Measurements from ENCODE around the gene MINK1. TPM values are rescaled to one million over a fixed set of nuclear protein-coding genes. Genes with fewer than 3 reads are reported as not detected.
A peak's percentile ranks its signal among the peaks of the same experiment; 100 is the strongest.

MINK1 gene
- total and polyA plus RNA-seq, 2 of the 13 experiments (the other 11 are each of a cell fraction or from before 2014, with no cell fraction given), result 17.2 to 63.9 TPM

- peak; percentile 41; the same call in 1 of the 2 replicates for TF ChIP-seq NFAT5 (CRISPR knock-in tag; IDR thresholded peaks at IDR 0.05)
- no peak for TF ChIP-seq ZNF737 (CRISPR knock-in tag; IDR thresholded peaks at IDR 0.05; ENCODE audit: borderline replicate concordance)
- TF ChIP-seq BCLAF1 (IDR thresholded peaks at IDR 0.05), result no peak
- peak; percentile 22; the same call in 1 of the 2 replicates for TF ChIP-seq HDAC1 (CRISPR knock-in tag; IDR thresholded peaks at IDR 0.05)
- TF ChIP-seq ZNF776 (CRISPR knock-in tag; IDR thresholded peaks at IDR 0.05), result 0 out of 2 replicates have a peak, but pooled peaks have one; percentile 45
- 0 out of 2 replicates have a peak, but pooled peaks have one; percentile 12 for TF ChIP-seq ZNF782 (CRISPR knock-in tag; IDR thresholded peaks at IDR 0.05; ENCODE audit: borderline replicate concordance)
- TF ChIP-seq CSRNP1 (CRISPR knock-in tag; IDR thresholded peaks at IDR 0.05), result no peak
- no peak for TF ChIP-seq ZNF672 (CRISPR knock-in tag; IDR thresholded peaks at IDR 0.05)
- TF ChIP-seq SP5 (CRISPR knock-in tag; IDR thresholded peaks at IDR 0.05; ENCODE audit: borderline replicate concordance, low read depth), result peak; percentile 31; the same call in 1 of the 2 replicates
- TF ChIP-seq ZNF772 (CRISPR knock-in tag; IDR thresholded peaks at IDR 0.05), result peak; percentile 28; the same call in 1 of the 2 replicates
- 0 out of 2 replicates have a peak, but pooled peaks have one; percentile 58 for TF ChIP-seq ZNF343 (CRISPR knock-in tag; IDR thresholded peaks at IDR 0.05)
- peak; percentile 81 for TF ChIP-seq BRD4 (CRISPR knock-in tag; IDR thresholded peaks at IDR 0.05)
- no peak for TF ChIP-seq NONO (IDR thresholded peaks at IDR 0.05)
- 0 out of 2 replicates have a peak, but pooled peaks have one; percentile 15 for TF ChIP-seq NONO (CRISPR knock-in tag; conservative IDR thresholded peaks at IDR 0.05)
- 0 out of 2 replicates have a peak, but pooled peaks have one; percentile 42 for TF ChIP-seq ZSCAN20 (CRISPR knock-in tag; IDR thresholded peaks at IDR 0.05; ENCODE audit: borderline replicate concordance)
- TF ChIP-seq ZBTB46 (CRISPR knock-in tag; IDR thresholded peaks at IDR 0.05; ENCODE audit: borderline replicate concordance), result no peak
These were observed at the start of gene MINK1 (continued) for GRCh38 chr17:4833178-4833940.
